Progenitor cell of endocrine pancreas (in vitro differentiated cells): Measurements from ENCODE around the gene TTLL1. TPM values are rescaled to one million over a fixed set of nuclear protein-coding genes. Genes with fewer than 3 reads are reported as not detected.
"Not testable (repeated sequence)": the region's sequence is repeated elsewhere in the genome, so short reads cannot be mapped to it uniquely, and the experiment has no call there.

Experiments
- DNase-seq: peaks from one replicate; pipeline ENCODE4 v3.0.0; 2021; ENCODE audit warnings: low spot score; ENCODE audit not compliant: unreplicated experiment
- H3K27ac Mint-ChIP-seq: 2 replicates; pipeline ENCODE4 v1.8.0; 2021; ENCODE audit warnings: mild to moderate bottlenecking, moderate library complexity, mixed read lengths
- H3K27me3 Mint-ChIP-seq: 2 replicates; pipeline ENCODE4 v1.8.0; 2021; ENCODE audit warnings: mixed read lengths
- H3K36me3 Mint-ChIP-seq: 2 replicates; pipeline ENCODE4 v1.8.0; 2022; ENCODE audit warnings: mixed read lengths; ENCODE audit not compliant: insufficient read depth
- H3K4me1 Mint-ChIP-seq: 2 replicates; pipeline ENCODE4 v1.8.0; 2021; ENCODE audit warnings: low read depth, mixed read lengths
- H3K4me3 Mint-ChIP-seq: 2 replicates; pipeline ENCODE4 v1.8.0; 2021; ENCODE audit warnings: low read depth, mild to moderate bottlenecking, moderate library complexity, mixed read lengths
- H3K9me3 Mint-ChIP-seq: 2 replicates; pipeline ENCODE4 v1.8.0; 2021; ENCODE audit warnings: low read depth, mixed read lengths
- CTCF ChIP-seq: fragments of 200-600 bp; sonication (generic); IDR thresholded peaks from one replicate; pipeline ENCODE4 v1.5.0; 2021; ENCODE audit warnings: antibody characterized with exemption, mild to moderate bottlenecking; ENCODE audit not compliant: unreplicated experiment
- total RNA-seq: library from RNA; stranded (reverse); gene quantifications from 2 replicates; pipeline ENCODE4 v1.2.1, GENCODE V29; 2021

Gene TTLL1
- total RNA-seq, 1 donor from 2014 or later, result 11.9 TPM

- H3K27me3 Mint-ChIP-seq, result no peaks in the 10 kb centered on the region
- H3K36me3 Mint-ChIP-seq, result no peaks in the 10 kb centered on the region
- DNase-seq, result no peak
- H3K4me3 Mint-ChIP-seq, result no peak overlapping the region
- H3K4me1 Mint-ChIP-seq, result peaks cover 24% of the 10 kb centered on the region
- no peak overlapping the region for H3K27ac Mint-ChIP-seq
- H3K9me3 Mint-ChIP-seq, result peaks cover 3% of the 10 kb centered on the region
- no peak for TF ChIP-seq CTCF
Observed at GRCh38 chr22:43000441-43001175, 88.6 kb downstream of the TTLL1 start.

GRCh38 chr22:42997582-42998090 is 91.6 kb downstream of the TTLL1 start:
- Mint-ChIP-seq H3K4me3 (no peak overlapping the region), H3K27ac (no peak overlapping the region), H3K9me3 (peaks cover 3% of the 10 kb centered on the region), H3K36me3 (no peaks in the 10 kb centered on the region), H3K27me3 (no peaks in the 10 kb centered on the region), H3K4me1 (peaks cover 23% of the 10 kb centered on the region)
- DNase-seq, result no peak
- TF ChIP-seq CTCF, result no peak

GRCh38 chr22:42996646-42997365 is 92.4 kb downstream of the TTLL1 start:
- H3K27me3 Mint-ChIP-seq, result no peaks in the 10 kb centered on the region
- no peak overlapping the region for H3K4me3 Mint-ChIP-seq
- H3K27ac Mint-ChIP-seq, result peak overlapping the region; percentile 10
- no peak for TF ChIP-seq CTCF
- H3K4me1 Mint-ChIP-seq, result peaks cover 19% of the 10 kb centered on the region
- no peaks in the 10 kb centered on the region for H3K36me3 Mint-ChIP-seq
- DNase-seq, result no peak
- H3K9me3 Mint-ChIP-seq, result peaks cover 3% of the 10 kb centered on the region

- not testable (repeated sequence) for H3K27me3 Mint-ChIP-seq, H3K9me3 Mint-ChIP-seq, H3K4me3 Mint-ChIP-seq, H3K36me3 Mint-ChIP-seq, DNase-seq
- H3K27ac Mint-ChIP-seq, result peak overlapping the region; percentile 76
- H3K4me1 Mint-ChIP-seq, result peaks cover 21% of the 10 kb centered on the region
Observed at GRCh38 chr22:42995654-42996053, 93.5 kb downstream of the TTLL1 start.

- no peak for TF ChIP-seq CTCF
- Mint-ChIP-seq H3K4me1 (peaks cover 25% of the 10 kb centered on the region), H3K4me3 (no peak overlapping the region), H3K27me3 (no peaks in the 10 kb centered on the region), H3K36me3 (peaks cover 2% of the 10 kb centered on the region), H3K27ac (peak overlapping the region; percentile 76), H3K9me3 (peaks cover 3% of the 10 kb centered on the region)
- DNase-seq, result no peak
Observed at GRCh38 chr22:42994917-42995562, 94.2 kb downstream of the TTLL1 start.
